ENCODE measurements around the gene NEAT1.

Gene NEAT1

DNA sequence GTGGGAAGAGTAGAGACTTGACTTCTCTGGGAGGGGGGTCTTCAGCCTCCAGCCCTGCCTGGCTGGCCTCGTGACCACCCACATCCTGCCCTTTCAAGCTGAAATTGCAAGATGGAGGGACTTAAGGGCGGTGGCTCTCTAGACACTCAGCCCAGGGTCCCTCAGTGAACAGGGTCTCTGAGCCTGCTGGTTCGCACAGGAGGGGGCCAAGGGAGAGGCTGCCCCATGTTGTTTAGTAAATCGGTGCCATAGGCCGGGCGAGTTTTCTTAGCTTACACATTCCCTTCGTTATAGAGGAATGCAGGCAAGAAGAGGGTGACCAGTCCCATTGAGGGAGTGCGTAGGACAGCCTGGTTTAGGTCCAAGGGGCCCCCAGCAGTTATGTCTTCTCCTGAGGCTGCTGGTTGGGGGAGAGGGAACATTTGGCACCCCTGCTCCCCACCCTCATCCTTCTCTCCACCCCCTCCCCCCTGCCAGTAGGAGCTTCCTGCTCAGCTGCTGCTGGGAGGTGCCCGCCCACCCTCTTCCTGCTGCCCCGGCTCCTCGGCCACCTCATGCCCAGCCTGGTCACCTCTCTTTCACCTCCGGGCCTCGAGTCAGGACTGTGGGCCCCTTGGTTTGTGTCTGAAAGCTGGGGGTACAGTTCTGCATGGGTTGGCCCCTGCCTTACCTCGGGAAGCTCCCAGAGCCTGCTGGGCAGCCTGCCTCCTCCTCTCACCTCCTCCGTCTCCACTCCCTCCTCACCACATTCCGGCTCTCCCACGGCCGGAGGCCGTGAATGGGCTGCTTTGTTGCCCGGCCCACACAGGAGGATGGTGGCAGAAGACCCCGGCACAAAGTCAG, 32.3 kb upstream of the NEAT1 start:
- no peak for DNase-seq

- DNase-seq, result no peak
Observed at GRCh38 chr11:65390996-65391395, 31.6 kb upstream of the NEAT1 start.

- no peak for DNase-seq
Observed at GRCh38 chr11:65392186-65392829, 30.3 kb upstream of the NEAT1 start.

GRCh38 chr11:65392899-65393298, 29.7 kb upstream of the NEAT1 start:
- no peak for DNase-seq

DNA sequence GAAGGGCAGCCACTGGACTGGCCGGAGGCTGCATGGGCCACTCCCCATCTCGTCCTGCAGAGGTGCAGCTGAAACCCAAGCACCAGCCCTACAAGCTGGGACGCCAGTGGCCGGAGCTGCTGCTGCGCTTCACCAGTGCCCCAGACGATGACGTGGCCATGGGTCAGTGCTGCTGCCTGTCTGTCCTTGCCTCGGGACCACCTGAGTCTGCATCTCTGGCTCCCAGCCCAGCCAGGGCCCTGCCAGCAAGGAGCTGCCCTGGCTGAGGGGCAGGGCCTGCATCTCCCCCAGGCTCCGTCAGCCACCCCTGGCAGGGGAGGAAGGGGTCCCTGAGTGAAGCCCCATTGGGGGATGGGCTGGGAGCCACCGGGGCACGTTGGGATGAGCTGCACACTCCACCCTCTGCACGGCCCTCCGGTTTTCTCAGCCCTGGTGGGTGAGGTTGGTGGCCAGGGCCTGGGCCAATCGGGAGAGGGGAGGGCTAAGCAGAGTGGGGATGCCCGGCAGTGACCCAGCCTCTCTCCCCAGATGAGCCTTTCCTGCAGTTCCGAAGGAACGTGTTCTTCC, 29.0 kb upstream of the NEAT1 start:
- no peak for DNase-seq

DNA sequence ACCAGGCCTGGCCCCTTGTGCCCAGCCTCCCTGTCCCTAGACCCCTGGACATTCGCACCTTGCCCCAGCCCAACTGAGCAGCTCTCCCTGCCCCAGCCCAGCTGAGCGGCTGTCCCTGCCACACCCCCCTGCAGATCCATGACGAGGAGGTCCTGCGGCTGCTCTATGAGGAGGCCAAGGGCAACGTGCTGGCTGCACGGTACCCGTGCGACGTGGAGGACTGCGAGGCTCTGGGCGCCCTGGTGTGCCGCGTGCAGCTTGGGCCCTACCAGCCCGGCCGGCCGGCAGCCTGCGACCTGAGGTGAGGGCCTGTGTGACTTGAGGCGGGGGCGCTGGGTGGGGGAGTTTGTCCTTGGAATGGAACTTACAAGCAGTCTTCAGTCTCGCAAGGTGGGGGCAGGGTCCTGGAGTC, 28.5 kb upstream of the NEAT1 start:
- no peak for DNase-seq

- DNase-seq, result no peak
Observed at GRCh38 chr11:65395961-65396530, 26.6 kb upstream of the NEAT1 start.

- DNase-seq, result no peak
Observed at GRCh38 chr11:65396769-65397745, 25.5 kb upstream of the NEAT1 start.

DNA sequence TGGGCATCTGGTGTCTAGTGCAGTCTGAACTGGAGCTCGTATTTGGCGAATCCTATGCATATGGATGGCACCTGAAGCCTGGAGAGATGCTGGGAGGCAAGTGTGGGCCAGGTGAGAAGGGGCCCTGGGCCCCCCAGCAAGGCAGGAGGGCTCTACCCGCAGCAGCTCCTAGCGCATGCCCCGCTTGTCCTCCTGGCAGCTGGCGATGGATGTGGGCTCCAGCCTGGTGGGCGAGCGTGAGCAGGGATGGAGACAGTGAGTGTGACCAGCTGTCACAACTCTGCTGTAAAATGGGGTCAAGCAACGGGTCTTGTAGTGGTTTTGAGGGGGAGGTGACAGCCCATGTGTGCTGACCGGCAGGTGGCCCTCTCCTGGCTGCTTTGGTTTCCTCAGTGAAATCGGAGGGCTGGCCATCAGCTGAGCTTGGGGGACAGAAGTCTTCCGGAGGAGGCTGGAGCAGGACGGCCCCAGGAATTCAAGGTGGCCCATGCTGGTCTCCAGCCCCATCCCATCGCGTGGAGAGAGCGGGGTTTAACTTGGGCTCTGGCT, 24.2 kb upstream of the NEAT1 start:
- DNase-seq, result no peak

DNA sequence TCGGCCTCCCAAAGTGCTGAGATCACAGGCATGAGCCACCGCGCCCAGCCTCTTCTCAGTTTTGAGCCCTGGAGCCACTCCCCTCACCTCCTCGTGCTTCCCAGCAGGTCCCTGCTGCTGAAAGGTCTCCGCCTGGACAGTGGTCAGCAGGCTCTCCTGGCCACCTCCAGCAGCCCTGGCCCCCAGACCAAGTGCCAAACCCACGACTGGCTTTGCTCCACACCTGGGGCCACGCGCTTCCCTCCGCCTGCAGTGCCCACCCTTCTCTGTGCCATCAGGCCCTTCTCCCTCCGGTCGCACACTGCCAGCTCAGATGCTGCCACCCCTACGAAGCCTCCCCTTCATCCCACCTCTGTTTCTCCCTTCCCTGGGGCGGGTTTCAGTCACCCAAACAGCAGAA, 23.3 kb upstream of the NEAT1 start:
- no peak for DNase-seq

GRCh38 chr11:65399845-65400244, 22.8 kb upstream of the NEAT1 start:
- DNase-seq, result no peak

- no peak for DNase-seq
Observed at GRCh38 chr11:65400307-65401072, 22.1 kb upstream of the NEAT1 start.

- DNase-seq, result no peak
Observed at GRCh38 chr11:65401073-65401802, 21.4 kb upstream of the NEAT1 start.

GRCh38 chr11:65401803-65402248, 20.8 kb upstream of the NEAT1 start:
- DNase-seq, result no peak

GRCh38 chr11:65402790-65403189, 19.8 kb upstream of the NEAT1 start:
- no peak for DNase-seq

- DNase-seq, result no peak
Observed at GRCh38 chr11:65403607-65404121, 18.9 kb upstream of the NEAT1 start.

DNA sequence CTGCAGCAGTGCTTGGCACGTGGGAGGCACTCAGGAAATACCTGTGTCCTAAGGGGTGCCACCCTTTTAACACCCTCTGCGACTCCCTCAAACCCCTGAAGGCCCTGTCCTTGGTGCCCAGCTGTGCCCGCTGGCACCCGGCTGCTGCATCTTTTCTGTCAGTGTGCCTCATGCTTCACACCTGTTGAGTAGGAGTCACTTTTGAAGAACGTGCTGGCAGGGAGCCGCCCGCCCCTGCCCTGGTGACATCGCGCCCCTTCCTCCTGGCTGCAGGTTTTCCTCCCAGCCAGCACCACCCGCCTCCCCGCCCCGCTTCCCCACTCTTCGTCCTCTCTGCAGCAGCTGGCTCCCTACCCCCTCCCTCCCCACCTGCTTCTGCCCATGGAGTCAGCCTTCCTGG, 18.4 kb upstream of the NEAT1 start:
- DNase-seq, result no peak

- no peak for DNase-seq
Observed at GRCh38 chr11:65404638-65405339, 17.8 kb upstream of the NEAT1 start.

GRCh38 chr11:65410936-65411680, 11.5 kb upstream of the NEAT1 start:
- no peak for DNase-seq
